ENCODE data around the gene ACTG1. TPM values are rescaled to one million over a fixed set of nuclear protein-coding genes. Genes with fewer than 3 reads are reported as not detected.

Gene ACTG1
- total and polyA plus RNA-seq, 2 of the 13 experiments (the other 11 are each of a cell fraction or from before 2014, with no cell fraction given), result 973 to 1,138 TPM

- TF ChIP-seq SNAPC5 (CRISPR knock-in tag; IDR thresholded peaks at IDR 0.05; ENCODE audit: borderline replicate concordance) (no peak), RBAK (CRISPR knock-in tag; IDR thresholded peaks at IDR 0.05) (no peak), SUZ12 (IDR thresholded peaks at IDR 0.05; ENCODE audit: low read depth, low read length) (no peak), ZNF318 (CRISPR knock-in tag; IDR thresholded peaks at IDR 0.05) (peak; percentile 48; the same call in 1 of the 2 replicates), ZNF878 (CRISPR knock-in tag; IDR thresholded peaks at IDR 0.05) (no peak), SAFB2 (CRISPR knock-in tag; IDR thresholded peaks at IDR 0.05; ENCODE audit: borderline replicate concordance, low read depth) (no peak), KLF6 (CRISPR knock-in tag; IDR thresholded peaks at IDR 0.05) (no peak), MIXL1 (CRISPR knock-in tag; IDR thresholded peaks at IDR 0.05) (no peak), TBX2 (CRISPR knock-in tag; IDR thresholded peaks at IDR 0.05; ENCODE audit: borderline replicate concordance) (no peak; the same call in 1 of the 2 replicates), ZFP41 (CRISPR knock-in tag; IDR thresholded peaks at IDR 0.05; ENCODE audit: borderline replicate concordance) (no peak), ZNF496 (CRISPR knock-in tag; IDR thresholded peaks at IDR 0.05; ENCODE audit: insufficient replicate concordance) (no peak), ZNF770 (CRISPR knock-in tag; IDR thresholded peaks at IDR 0.05) (no peak), DBP (CRISPR knock-in tag; IDR thresholded peaks at IDR 0.05; ENCODE audit: not compliant biosample characterization) (no peak), ETV5 (CRISPR knock-in tag; IDR thresholded peaks at IDR 0.05; ENCODE audit: borderline replicate concordance) (peak; percentile 35; the same call in 1 of the 2 replicates), GRHL1 (CRISPR knock-in tag; conservative IDR thresholded peaks at IDR 0.05) (no peak)
Measured at GRCh38 chr17:81519284-81520020, 6.9 kb upstream of the ACTG1 start (continued).
